ENCODE results near the gene DNAJC5. TPM values are rescaled to one million over a fixed set of nuclear protein-coding genes. Genes with fewer than 3 reads are reported as not detected.

DNAJC5 gene
- total RNA-seq, 2 experiments from 2014 or later = 21.4 to 22.5 TPM

DNA sequence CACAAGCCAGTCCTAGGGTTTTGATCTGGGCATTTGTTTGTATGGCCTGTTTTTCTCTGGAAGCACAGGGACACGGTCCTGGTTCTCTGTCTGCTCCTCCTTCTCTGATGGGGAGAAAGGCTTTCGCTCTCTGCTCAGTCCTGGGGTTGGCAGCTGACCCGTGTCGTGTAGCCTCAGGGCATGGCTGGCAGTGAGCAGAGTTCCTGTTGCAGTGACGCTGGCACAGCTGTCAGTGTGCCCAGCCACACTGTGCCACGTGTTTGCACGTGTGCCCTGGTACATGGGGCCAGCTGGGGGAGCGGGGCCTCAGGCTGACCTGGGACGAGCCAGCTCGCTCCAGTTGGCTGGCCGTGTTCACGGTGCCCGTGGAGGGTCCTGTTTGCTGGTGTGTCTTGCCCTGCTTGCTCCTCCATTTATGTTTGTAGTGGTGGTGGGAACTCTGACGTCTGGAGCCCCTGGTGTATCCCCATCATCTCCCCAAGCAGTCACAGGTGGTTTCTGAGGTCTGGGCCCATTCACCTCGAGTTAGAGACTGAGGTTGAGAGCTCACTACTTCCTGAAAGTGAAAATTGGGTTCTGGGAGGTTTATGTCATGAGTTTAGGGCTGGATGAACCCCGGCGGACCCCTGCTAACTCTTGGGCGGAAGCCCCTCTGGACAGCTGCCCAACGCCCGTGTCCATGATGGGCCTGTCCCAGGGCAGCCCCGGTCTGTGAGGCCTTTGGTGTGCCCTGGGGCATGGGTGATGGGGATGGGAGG is 10.2 kb upstream of the DNAJC5 start:
- ChIA-PET POLR2A (interaction anchor here (1.5 kb wide), 1 partner anchor 20 kb away, joined by 4 read pairs; the partner anchor contains the start of gene TPD52L2), CTCF (no interaction called here)
- H3K27me3 Mint-ChIP-seq = no peaks in the 10 kb centered on the region
- intact Hi-C loops (cut with DNase I, micrococcal nuclease) = no loop called here
- no peaks in the 10 kb centered on the region for H3K4me1 ChIP-seq (ENCODE audit: insufficient read depth, low read length)
- DNase-seq = no peak
- H3K27ac ChIP-seq (ENCODE audit: low read depth in 1 of 2, low read length in 2 of 2) = no peak overlapping the region
- H3K9me3 Mint-ChIP-seq = no peaks in the 10 kb centered on the region
- H3K4me3 ChIP-seq (ENCODE audit: low read length) = no peak overlapping the region
- no peaks in the 10 kb centered on the region for H3K4me1 Mint-ChIP-seq (ENCODE audit: low read depth)
- H3K27ac Mint-ChIP-seq = no peak overlapping the region
- H3K9me3 ChIP-seq (ENCODE audit: control insufficient read depth in 1 of 2, insufficient read depth in 1 of 2, low read length in 2 of 2) = no peaks in the 10 kb centered on the region
- no peak overlapping the region for H3K4me3 Mint-ChIP-seq
- H3K27me3 ChIP-seq (ENCODE audit: control insufficient read depth in 1 of 2, insufficient read depth in 2 of 2, low read length in 2 of 2) = no peaks in the 10 kb centered on the region
- ATAC-seq (ENCODE audit: poor library complexity) = no peak
- TF ChIP-seq CTCF (IDR thresholded peaks at IDR 0.05) = no peak
- H3K36me3 ChIP-seq (ENCODE audit: insufficient read depth, low read length) = peaks cover 65% of the 10 kb centered on the region
- H3K36me3 Mint-ChIP-seq (ENCODE audit: low read depth) = peaks cover 53% of the 10 kb centered on the region

- no peak overlapping the region for H3K27ac ChIP-seq (ENCODE audit: low read depth in 1 of 2, low read length in 2 of 2)
- Mint-ChIP-seq H3K27me3 (no peaks in the 10 kb centered on the region), H3K4me3 (no peak overlapping the region), H3K9me3 (no peaks in the 10 kb centered on the region), H3K4me1 (ENCODE audit: low read depth) (no peaks in the 10 kb centered on the region), H3K27ac (no peak overlapping the region), H3K36me3 (ENCODE audit: low read depth) (peaks cover 60% of the 10 kb centered on the region)
- intact Hi-C loops (cut with DNase I, micrococcal nuclease) = no loop called here
- TF ChIP-seq CTCF (IDR thresholded peaks at IDR 0.05) = no peak
- ATAC-seq (ENCODE audit: poor library complexity) (no peak), DNase-seq (no peak)
- no peaks in the 10 kb centered on the region for H3K27me3 ChIP-seq (ENCODE audit: control insufficient read depth in 1 of 2, insufficient read depth in 2 of 2, low read length in 2 of 2)
- H3K9me3 ChIP-seq (ENCODE audit: control insufficient read depth in 1 of 2, insufficient read depth in 1 of 2, low read length in 2 of 2) = no peaks in the 10 kb centered on the region
- no peaks in the 10 kb centered on the region for H3K4me1 ChIP-seq (ENCODE audit: insufficient read depth, low read length)
- ChIA-PET CTCF (no interaction called here), POLR2A (no interaction called here)
- no peak overlapping the region for H3K4me3 ChIP-seq (ENCODE audit: low read length)
- peaks cover 69% of the 10 kb centered on the region for H3K36me3 ChIP-seq (ENCODE audit: insufficient read depth, low read length)
These were observed 9.5 kb upstream of the DNAJC5 start for GRCh38 chr20:63885264-63886053.

DNA sequence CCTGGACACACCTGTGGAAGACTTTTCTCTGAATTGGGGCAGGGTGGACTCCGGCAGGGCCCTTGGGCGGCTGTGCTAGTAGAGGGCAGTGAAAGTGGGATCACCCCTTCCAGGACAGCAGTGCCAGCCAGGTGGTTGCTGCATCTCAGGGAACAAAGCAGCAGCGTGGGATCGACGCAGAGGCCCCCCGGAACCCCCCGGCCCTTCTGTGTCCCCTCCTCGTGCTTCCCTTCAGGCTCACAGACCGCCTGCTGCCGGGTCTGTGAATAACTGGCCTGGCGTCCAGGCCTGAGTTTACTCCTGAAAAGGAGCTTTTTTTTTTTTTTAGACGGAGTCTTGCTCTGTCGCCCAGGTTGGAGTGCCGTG is 8.9 kb upstream of the DNAJC5 start:
- H3K36me3 Mint-ChIP-seq (ENCODE audit: low read depth) = peaks cover 60% of the 10 kb centered on the region
- no peaks in the 10 kb centered on the region for H3K27me3 Mint-ChIP-seq
- POLR2A ChIA-PET = no interaction called here
- H3K36me3 ChIP-seq (ENCODE audit: insufficient read depth, low read length) = peaks cover 69% of the 10 kb centered on the region
- no peak overlapping the region for H3K4me3 Mint-ChIP-seq
- no peak for DNase-seq
- H3K27me3 ChIP-seq (ENCODE audit: control insufficient read depth in 1 of 2, insufficient read depth in 2 of 2, low read length in 2 of 2) = no peaks in the 10 kb centered on the region
- CTCF ChIA-PET = no interaction called here
- H3K9me3 Mint-ChIP-seq = no peaks in the 10 kb centered on the region
- intact Hi-C loops (cut with DNase I, micrococcal nuclease) = no loop called here
- no peak overlapping the region for H3K4me3 ChIP-seq (ENCODE audit: low read length)
- no peak overlapping the region for H3K27ac ChIP-seq (ENCODE audit: low read depth in 1 of 2, low read length in 2 of 2)
- no peak overlapping the region for H3K27ac Mint-ChIP-seq
- ATAC-seq (ENCODE audit: poor library complexity) = no peak
- no peaks in the 10 kb centered on the region for H3K9me3 ChIP-seq (ENCODE audit: control insufficient read depth in 1 of 2, insufficient read depth in 1 of 2, low read length in 2 of 2)
- H3K4me1 ChIP-seq (ENCODE audit: insufficient read depth, low read length) = no peaks in the 10 kb centered on the region
- H3K4me1 Mint-ChIP-seq (ENCODE audit: low read depth) = no peaks in the 10 kb centered on the region
- no peak for TF ChIP-seq CTCF (IDR thresholded peaks at IDR 0.05)
